ENCODE measurements around the gene SFXN3.

Gene SFXN3

DNA sequence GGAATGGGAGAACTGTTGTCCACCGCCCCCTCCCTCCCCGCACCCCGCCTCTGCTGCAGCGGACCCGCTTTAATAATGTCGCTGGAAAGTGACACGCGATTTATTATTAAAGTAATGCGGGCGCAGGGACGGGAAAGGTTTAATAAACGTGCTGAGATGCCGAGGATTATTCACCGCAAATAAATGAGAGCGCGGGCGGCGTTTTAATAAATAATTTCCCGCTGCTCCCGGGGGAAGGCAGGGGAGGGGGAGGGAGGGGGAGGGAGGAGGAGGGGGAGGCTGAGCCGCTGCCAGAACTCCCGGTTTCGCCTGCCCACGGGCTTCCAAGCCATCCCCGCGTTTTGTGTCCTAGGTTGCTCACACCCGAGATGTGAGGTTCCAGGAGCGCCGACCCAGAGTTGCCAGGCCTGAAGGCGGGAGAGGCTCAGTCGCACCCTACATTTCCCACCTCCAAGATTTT is 35.9 kb downstream of the SFXN3 start:
- TF ChIP-seq POLR2AphosphoS5 (IDR thresholded peaks at IDR 0.05; ENCODE audit: borderline replicate concordance, low read depth, low read length) (no peak), EZH2 (IDR thresholded peaks at IDR 0.05) (no peak), FOXP2 (optimal IDR thresholded peaks at IDR 0.05; ENCODE audit: control extremely low read depth, extremely low read length, insufficient read depth) (no peak)
- peak overlapping the region; percentile 32 for H3K9ac ChIP-seq (ENCODE audit: insufficient read length)
- DNase-seq (ENCODE audit: low read depth, low spot score) = no peak

DNA sequence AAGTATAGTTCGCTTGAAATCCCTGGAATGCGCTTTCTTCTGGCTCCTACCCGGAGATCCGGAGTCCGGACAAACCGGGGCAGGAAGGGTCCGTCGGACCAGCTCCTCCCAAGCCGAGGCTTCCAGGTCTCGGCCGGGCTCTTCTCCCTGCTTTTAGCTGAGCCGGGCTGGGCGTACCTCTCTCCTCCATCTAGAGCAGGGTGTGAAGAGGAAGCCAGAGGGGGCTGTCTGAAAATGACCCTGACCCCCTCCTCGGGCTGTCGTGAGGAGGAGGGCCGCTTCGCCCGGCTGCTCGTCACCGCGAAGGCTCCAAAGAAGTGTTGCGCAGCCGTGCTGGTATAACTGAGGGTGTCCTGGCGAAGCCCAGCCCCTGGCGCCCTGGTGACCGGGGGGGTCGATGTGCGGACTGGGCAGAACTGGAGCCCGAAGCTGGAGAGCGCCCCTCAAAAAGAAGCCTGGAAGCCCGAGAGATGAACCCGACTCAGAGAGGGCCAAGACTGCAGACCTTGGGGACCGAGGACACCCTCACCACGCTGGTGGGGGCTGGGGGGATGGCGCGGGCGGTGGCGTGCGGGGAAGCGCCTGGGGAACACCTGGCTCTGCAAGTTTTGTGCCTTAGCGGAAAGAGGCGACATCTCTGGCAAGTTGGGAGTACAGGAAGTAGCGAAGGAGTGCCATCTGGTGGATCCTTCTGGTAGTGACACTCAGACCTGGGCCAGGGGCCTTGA is 36.5 kb downstream of the SFXN3 start:
- DNase-seq (ENCODE audit: low read depth, low spot score) = no peak
- Histone ChIP-seq H3K36me3 (ENCODE audit: insufficient read depth, low read length) (no peaks in the 10 kb centered on the region), H3K9ac (ENCODE audit: insufficient read length) (peak overlapping the region; percentile 32), H3K27ac (no peak overlapping the region), H3K4me3 (peak overlapping the region; percentile 77), H3K9me3 (ENCODE audit: low read depth, low read length) (no peaks in the 10 kb centered on the region)
- TF ChIP-seq POLR2AphosphoS5 (IDR thresholded peaks at IDR 0.05; ENCODE audit: borderline replicate concordance, low read depth, low read length) (no peak), EZH2 (IDR thresholded peaks at IDR 0.05) (no peak), FOXP2 (optimal IDR thresholded peaks at IDR 0.05; ENCODE audit: control extremely low read depth, extremely low read length, insufficient read depth) (no peak)

More for the DNA sequence above, 35.9 kb downstream of the SFXN3 start:
- peak overlapping the region; percentile 77 for H3K4me3 ChIP-seq
- no peaks in the 10 kb centered on the region for H3K9me3 ChIP-seq (ENCODE audit: low read depth, low read length)
- H3K27ac ChIP-seq = no peak overlapping the region
- no peaks in the 10 kb centered on the region for H3K36me3 ChIP-seq (ENCODE audit: insufficient read depth, low read length)

DNA sequence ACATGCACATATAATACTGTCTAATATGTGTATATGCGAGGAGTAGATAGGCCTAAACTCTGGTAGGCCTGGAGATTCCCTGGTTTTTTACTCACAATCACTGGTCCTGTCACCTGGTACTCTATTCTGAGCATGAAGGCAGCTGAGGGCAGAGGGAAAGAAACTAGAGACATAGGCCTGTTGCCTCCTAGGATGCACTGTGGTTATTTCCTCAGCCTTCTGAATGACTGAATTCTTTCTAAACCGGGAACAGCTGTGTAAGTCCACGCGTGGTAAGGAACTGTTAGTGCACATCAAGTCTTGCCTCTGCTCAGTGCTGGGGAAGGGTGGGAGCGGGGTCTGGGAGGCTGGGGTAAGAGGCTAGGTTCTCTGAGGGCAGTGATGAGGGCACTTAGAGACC is 38.4 kb downstream of the SFXN3 start:
- Histone ChIP-seq H3K9me3 (ENCODE audit: low read depth, low read length) (no peaks in the 10 kb centered on the region), H3K9ac (ENCODE audit: insufficient read length) (no peak overlapping the region), H3K27ac (no peak overlapping the region), H3K4me3 (no peak overlapping the region), H3K36me3 (ENCODE audit: insufficient read depth, low read length) (no peaks in the 10 kb centered on the region)
- TF ChIP-seq EZH2 (IDR thresholded peaks at IDR 0.05) = no peak
- TF ChIP-seq POLR2AphosphoS5 (IDR thresholded peaks at IDR 0.05; ENCODE audit: borderline replicate concordance, low read depth, low read length) = no peak
- no peak for TF ChIP-seq FOXP2 (optimal IDR thresholded peaks at IDR 0.05; ENCODE audit: control extremely low read depth, extremely low read length, insufficient read depth)
- no peak for DNase-seq (ENCODE audit: low read depth, low spot score)

DNA sequence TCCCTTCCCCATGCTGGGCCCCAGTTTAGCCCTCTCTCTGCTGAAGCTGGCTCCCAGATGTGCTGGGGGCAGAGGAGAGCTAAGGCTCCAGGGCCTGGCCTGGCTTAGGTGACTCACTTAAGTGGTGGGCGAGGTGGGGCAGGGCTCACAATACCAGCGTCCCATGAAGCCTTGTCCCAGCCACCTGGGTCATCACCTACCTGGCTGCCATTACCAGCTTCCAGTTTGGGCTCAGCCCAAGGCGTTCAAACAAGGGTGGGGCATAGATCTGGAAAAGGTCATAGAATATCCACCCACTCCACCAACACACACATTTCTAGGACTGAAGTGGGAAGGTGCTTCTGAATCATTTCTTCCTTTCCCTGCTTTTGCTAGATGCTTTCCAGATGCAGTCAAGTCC is 39.1 kb downstream of the SFXN3 start:
- DNase-seq (ENCODE audit: low read depth, low spot score) = no peak
- H3K9me3 ChIP-seq (ENCODE audit: low read depth, low read length) = no peaks in the 10 kb centered on the region
- H3K36me3 ChIP-seq (ENCODE audit: insufficient read depth, low read length) = no peaks in the 10 kb centered on the region
- no peak overlapping the region for H3K9ac ChIP-seq (ENCODE audit: insufficient read length)
- no peak overlapping the region for H3K27ac ChIP-seq
- TF ChIP-seq POLR2AphosphoS5 (IDR thresholded peaks at IDR 0.05; ENCODE audit: borderline replicate concordance, low read depth, low read length) (no peak), FOXP2 (optimal IDR thresholded peaks at IDR 0.05; ENCODE audit: control extremely low read depth, extremely low read length, insufficient read depth) (no peak), EZH2 (IDR thresholded peaks at IDR 0.05) (no peak)
- H3K4me3 ChIP-seq = no peak overlapping the region

DNA sequence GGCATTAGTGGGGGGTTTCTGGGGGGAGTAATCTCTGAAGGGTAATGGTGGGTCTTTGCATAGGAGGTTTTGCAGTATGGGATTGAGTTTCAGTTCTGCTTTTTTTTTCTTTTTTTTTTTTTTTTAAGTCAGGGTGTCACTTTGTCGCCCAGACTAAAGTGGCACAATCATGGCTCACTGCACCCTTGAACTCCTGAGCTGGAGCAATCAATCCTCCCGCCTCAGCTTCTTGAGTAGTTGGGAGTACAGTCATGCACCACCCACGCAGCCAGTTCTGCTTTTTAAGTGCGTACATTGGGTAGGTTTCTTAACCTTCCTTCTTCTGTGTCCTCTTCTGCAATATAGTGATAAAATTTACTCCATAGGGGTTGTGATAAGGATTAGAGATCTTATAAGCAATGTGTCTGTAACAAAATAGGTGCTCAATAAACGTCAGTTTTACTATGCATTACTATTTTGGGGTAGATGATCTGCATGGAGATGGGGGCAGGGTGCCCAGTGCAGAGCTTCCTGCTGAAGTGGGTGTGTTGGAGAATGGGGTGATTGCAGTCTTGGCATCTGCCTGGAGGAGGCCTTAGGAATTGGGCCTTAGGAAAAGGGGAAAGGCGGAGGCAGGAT is 40.3 kb downstream of the SFXN3 start:
- Histone ChIP-seq H3K27ac (no peak overlapping the region), H3K4me3 (no peak overlapping the region), H3K9me3 (ENCODE audit: low read depth, low read length) (no peaks in the 10 kb centered on the region), H3K9ac (ENCODE audit: insufficient read length) (no peak overlapping the region), H3K36me3 (ENCODE audit: insufficient read depth, low read length) (no peaks in the 10 kb centered on the region)
- DNase-seq (ENCODE audit: low read depth, low spot score) = no peak
- no peak for TF ChIP-seq EZH2 (IDR thresholded peaks at IDR 0.05)
- TF ChIP-seq POLR2AphosphoS5 (IDR thresholded peaks at IDR 0.05; ENCODE audit: borderline replicate concordance, low read depth, low read length) = no peak
- no peak for TF ChIP-seq FOXP2 (optimal IDR thresholded peaks at IDR 0.05; ENCODE audit: control extremely low read depth, extremely low read length, insufficient read depth)

DNA sequence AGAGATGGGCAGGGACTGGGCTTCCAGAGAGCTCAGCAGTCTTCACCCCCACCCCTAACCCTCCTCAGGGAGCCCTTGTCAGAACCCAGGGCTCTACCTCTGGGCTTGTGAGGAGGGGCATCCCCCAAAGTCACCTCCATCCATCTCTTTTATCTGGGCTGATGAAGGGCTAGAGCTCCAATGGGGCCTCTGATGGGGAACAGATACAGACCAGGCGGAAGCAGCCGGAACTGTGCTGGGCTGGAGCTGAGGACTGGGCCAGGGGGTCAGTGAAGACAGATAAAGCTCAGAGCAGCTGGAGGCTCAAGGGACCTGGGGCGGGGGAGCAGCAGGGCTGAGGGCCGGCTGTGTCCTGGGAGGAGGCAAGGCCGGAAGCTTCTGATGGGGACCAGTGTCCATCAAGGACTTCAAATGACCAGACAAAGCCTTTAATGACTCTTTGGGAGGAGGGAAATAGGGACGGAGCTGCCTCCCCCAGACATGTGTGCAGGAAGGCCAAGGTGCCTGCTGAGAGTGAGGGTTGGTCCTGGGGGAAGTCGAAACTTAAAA is 40.9 kb downstream of the SFXN3 start:
- TF ChIP-seq POLR2AphosphoS5 (IDR thresholded peaks at IDR 0.05; ENCODE audit: borderline replicate concordance, low read depth, low read length) (no peak), EZH2 (IDR thresholded peaks at IDR 0.05) (no peak), FOXP2 (optimal IDR thresholded peaks at IDR 0.05; ENCODE audit: control extremely low read depth, extremely low read length, insufficient read depth) (no peak)
- no peak for DNase-seq (ENCODE audit: low read depth, low spot score)
- Histone ChIP-seq H3K9me3 (ENCODE audit: low read depth, low read length) (no peaks in the 10 kb centered on the region), H3K4me3 (no peak overlapping the region), H3K9ac (ENCODE audit: insufficient read length) (no peak overlapping the region), H3K36me3 (ENCODE audit: insufficient read depth, low read length) (no peaks in the 10 kb centered on the region), H3K27ac (no peak overlapping the region)

DNA sequence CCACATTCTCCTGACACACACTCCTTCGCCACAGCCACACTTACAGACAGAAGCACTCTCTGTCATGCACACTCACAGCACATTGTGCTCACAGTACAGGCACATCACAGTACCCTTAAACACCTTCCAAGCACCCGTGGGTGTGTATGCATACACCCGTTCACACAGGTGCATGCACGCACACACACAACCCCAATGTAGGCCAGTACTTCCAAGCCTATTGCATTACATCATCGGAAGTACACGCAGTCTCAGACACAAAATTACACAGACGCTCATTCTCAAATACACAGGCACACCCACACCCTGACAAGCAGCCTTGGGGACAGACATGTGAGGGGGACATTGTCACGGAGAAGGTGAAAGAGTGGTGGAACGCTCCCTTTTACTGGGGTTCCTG is 41.9 kb downstream of the SFXN3 start:
- Histone ChIP-seq H3K9ac (ENCODE audit: insufficient read length) (no peak overlapping the region), H3K36me3 (ENCODE audit: insufficient read depth, low read length) (no peaks in the 10 kb centered on the region), H3K4me3 (no peak overlapping the region), H3K9me3 (ENCODE audit: low read depth, low read length) (no peaks in the 10 kb centered on the region), H3K27ac (no peak overlapping the region)
- no peak for DNase-seq (ENCODE audit: low read depth, low spot score)
- TF ChIP-seq EZH2 (IDR thresholded peaks at IDR 0.05) (no peak), FOXP2 (optimal IDR thresholded peaks at IDR 0.05; ENCODE audit: control extremely low read depth, extremely low read length, insufficient read depth) (no peak), POLR2AphosphoS5 (IDR thresholded peaks at IDR 0.05; ENCODE audit: borderline replicate concordance, low read depth, low read length) (no peak)

DNA sequence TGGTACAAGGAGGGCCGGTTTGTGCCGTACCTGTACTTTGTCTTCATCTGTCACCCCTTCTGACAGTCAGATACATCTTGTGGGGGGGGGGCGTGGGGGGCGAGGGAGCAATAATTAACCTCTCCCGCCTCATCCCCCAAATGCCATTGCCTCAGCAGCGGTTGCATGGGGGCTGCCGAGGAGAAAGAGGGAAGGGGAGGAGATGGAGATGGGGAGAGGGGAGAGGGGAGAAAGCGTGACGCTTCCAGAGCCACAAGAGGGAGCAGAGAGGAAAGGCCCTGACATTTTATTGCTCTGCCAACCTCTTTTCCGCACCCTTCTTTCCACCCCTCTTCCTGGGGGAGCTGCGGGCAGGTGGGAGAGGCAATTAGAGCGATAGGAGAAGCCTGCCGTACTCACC is 42.6 kb downstream of the SFXN3 start:
- no peaks in the 10 kb centered on the region for H3K9me3 ChIP-seq (ENCODE audit: low read depth, low read length)

More for the DNA sequence above, 42.6 kb downstream of the SFXN3 start:
- H3K9ac ChIP-seq (ENCODE audit: insufficient read length) = no peak overlapping the region
- DNase-seq (ENCODE audit: low read depth, low spot score) = no peak
- H3K36me3 ChIP-seq (ENCODE audit: insufficient read depth, low read length) = no peaks in the 10 kb centered on the region
- no peak overlapping the region for H3K4me3 ChIP-seq
- no peak overlapping the region for H3K27ac ChIP-seq
- no peak for TF ChIP-seq EZH2 (IDR thresholded peaks at IDR 0.05)
- TF ChIP-seq FOXP2 (optimal IDR thresholded peaks at IDR 0.05; ENCODE audit: control extremely low read depth, extremely low read length, insufficient read depth) = no peak
- TF ChIP-seq POLR2AphosphoS5 (IDR thresholded peaks at IDR 0.05; ENCODE audit: borderline replicate concordance, low read depth, low read length) = no peak
